Stimulated activated CD4-positive, alpha-beta T cell treated with anti-CD3 and anti-CD28 coated beads, TNF-alpha, amount 100 ng/mL, for 24 hours (primary cell): ENCODE results near the gene SMIM29.

ENCODE experiments used
- DNase-seq, 3 experiments: peaks; one replicate each; pipeline ENCODE4 v3.0.0-alpha.2; 2020; ENCODE audit warnings: low read depth in 3 of 3

Gene SMIM29

GRCh38 chr6:34240329-34241248 is 8.2 kb downstream of the SMIM29 start:
- no peak for DNase-seq

- DNase-seq = no peak
Measured at GRCh38 chr6:34239893-34240292, 8.9 kb downstream of the SMIM29 start.

GRCh38 chr6:34239500-34239825 is 9.3 kb downstream of the SMIM29 start:
- DNase-seq = no peak

- DNase-seq = no peak
Measured at GRCh38 chr6:34238585-34239499, 10.0 kb downstream of the SMIM29 start.

GRCh38 chr6:34237722-34238584 is 10.9 kb downstream of the SMIM29 start:
- peak; percentile 50 to 76 (median 70) for DNase-seq

- DNase-seq = no peak
Measured at GRCh38 chr6:34237316-34237721, 11.5 kb downstream of the SMIM29 start.

- DNase-seq = peak; percentile 79 to 89 (median 83)
Measured at GRCh38 chr6:34236443-34237315, 12.1 kb downstream of the SMIM29 start, which contains the start of gene HMGA1. Gene HMGA1 (plus strand): TSS chr6:34236873. CDS start chr6:34240781, 3,908 bp downstream.

GRCh38 chr6:34236131-34236442 is 12.7 kb downstream of the SMIM29 start:
- DNase-seq = no peak

GRCh38 chr6:34235307-34236130 is 13.3 kb downstream of the SMIM29 start:
- DNase-seq = peak in 1 of 3 experiments; percentile 74

- DNase-seq = no peak
Measured at GRCh38 chr6:34234667-34235306, 14.0 kb downstream of the SMIM29 start.

- no peak for DNase-seq
Measured at GRCh38 chr6:34233867-34234266, 14.9 kb downstream of the SMIM29 start.

GRCh38 chr6:34232901-34233300 is 15.9 kb downstream of the SMIM29 start:
- DNase-seq = no peak

- no peak for DNase-seq
Measured at GRCh38 chr6:34231566-34232336, 17.1 kb downstream of the SMIM29 start.

- no peak for DNase-seq
Measured at GRCh38 chr6:34230653-34231371, 18.0 kb downstream of the SMIM29 start.

GRCh38 chr6:34229877-34230276 is 18.9 kb downstream of the SMIM29 start:
- DNase-seq = no peak

- no peak for DNase-seq
Measured at GRCh38 chr6:34227761-34228421, 20.9 kb downstream of the SMIM29 start.
